Stomach (tissue), 9 donors: ENCODE measurements around the gene SFXN4. TPM values are rescaled to one million over a fixed set of nuclear protein-coding genes. Genes with fewer than 3 reads are reported as not detected.
"Not testable (repeated sequence)": the region's sequence is repeated elsewhere in the genome, so short reads cannot be mapped to it uniquely, and the experiment has no call there.

ENCODE experiments used
- DNase-seq, 2 donors: peaks; one replicate each; pipeline versions ENCODE4 v3.0.0 to v3.0.0-alpha.2; 2013 to 2019
- H3K27ac ChIP-seq, 5 donors: fragments of 200-600 bp in 4 of 5; sonication (generic) in 4 of 5; one replicate each; pipeline ENCODE4 v1.5.1; 2013 to 2019; ENCODE audit warnings: mild to moderate bottlenecking in 1 of 5, moderate library complexity in 1 of 5
- H3K27me3 ChIP-seq, 3 donors: fragments of 200-600 bp; sonication (generic); one replicate each; pipeline ENCODE4 v1.5.1; 2017 to 2019; ENCODE audit warnings: mixed run types in 1 of 3
- H3K36me3 ChIP-seq, 4 donors: fragments of 200-600 bp; sonication (generic); 1 replicate in 3 of 4; 2 replicates in 1 of 4; pipeline ENCODE4 v1.5.1; 2016 to 2019
- H3K4me1 ChIP-seq, 4 donors: fragments of 200-600 bp; sonication (generic); one replicate each; pipeline ENCODE4 v1.5.1; 2016 to 2019
- H3K4me3 ChIP-seq, 4 donors: fragments of 200-600 bp; sonication (generic) in 3 of 4; one replicate each; pipeline ENCODE4 v1.5.1; 2016 to 2019; ENCODE audit warnings: mild to moderate bottlenecking in 1 of 4
- H3K9me3 ChIP-seq, 4 donors: fragments of 200-600 bp; sonication (generic); one replicate each; pipeline ENCODE4 v1.5.1; 2016 to 2019
- EP300 ChIP-seq: sonication (generic); formaldehyde crosslinking; IDR thresholded peaks from one replicate; pipeline ENCODE4 v1.6.1; 2017; ENCODE audit warnings: antibody characterized with exemption
- POLR2A ChIP-seq, 4 donors: fragments of 450-650 bp; IDR thresholded peaks; one replicate each; pipeline ENCODE4 v1.6.1; 2016; ENCODE audit warnings: antibody characterized with exemption in 4 of 4, control low read depth in 2 of 4, mild to moderate bottlenecking in 1 of 4, moderate library complexity in 1 of 4
- POLR2AphosphoS5 ChIP-seq, 3 donors: sonication (generic); formaldehyde crosslinking; IDR thresholded peaks; one replicate each; pipeline ENCODE4 v1.6.1; 2016; ENCODE audit warnings: antibody characterized with exemption in 3 of 3
- WGBS, 5 donors: extraction: QIAGEN DNeasy Blood & Tissue Kit in 3 of 5; methylation state at CpG; one replicate each; pipeline versions ENCODE4 v1.1.5 to v1.1.7; 2013 to 2018; 5-methylcytosine and 5-hydroxymethylcytosine counted together
- intact Hi-C: fragments of 100-400 bp; cut with DNase I; formaldehyde crosslinking; loops from one replicate; pipeline ENCODE4 v1.15.1; 2023; ENCODE audit warnings: low total_unique reads
- polyA plus RNA-seq, 3 donors: library from polyadenylated mRNA; stranded (reverse); fragments of 200-250 nt; gene quantifications; one replicate each; pipeline ENCODE4 v1.2.3, GENCODE V29; 2013
- total RNA-seq, 5 donors: library from RNA; depleted of rRNA; stranded (reverse); fragments of >200 nt; gene quantifications; one replicate each; pipeline versions ENCODE4 v1.1.0 to v1.2.3, GENCODE V29; 2014 to 2016
- TF ChIP-seq, protein P1 (sequence below), 7 experiments: fragments of 450-650 bp in 4 of 7; fragments of 200-600 bp in 3 of 7; sonication (generic) in 3 of 7; IDR thresholded peaks; one replicate each; pipeline ENCODE4 v1.5.1; 2016 to 2019; ENCODE audit warnings: antibody characterized with exemption in 7 of 7, control low read depth in 2 of 7, mild to moderate bottlenecking in 1 of 7
- donor health status: healthy with polysubstance abuse.
- donor health status: Bipolar disorder and iron deficiency.
- donor health status: healthy.

The SFXN4 gene
- total and polyA plus RNA-seq, 8 donors: 2.7 to 72.7 (median 24.8) TPM

DNA sequence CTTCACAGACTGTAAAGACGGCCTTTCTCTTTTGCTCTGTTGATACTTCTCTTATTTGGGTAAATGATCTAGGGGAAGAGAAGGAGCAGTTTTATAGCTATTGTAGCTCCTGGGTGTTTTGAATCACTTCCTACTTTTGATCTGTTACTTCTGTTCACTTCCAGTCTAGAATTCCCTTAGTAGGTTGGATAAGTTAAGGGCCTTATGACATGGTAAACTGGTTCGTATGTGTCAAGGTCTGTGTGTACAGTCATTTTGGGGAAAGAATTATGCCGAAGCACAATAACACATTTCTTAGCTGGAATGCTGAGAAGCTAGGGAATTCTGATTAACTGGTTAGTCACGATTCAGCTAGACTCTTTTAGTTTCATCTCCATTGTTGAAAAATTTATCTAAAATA, 53.5 kb downstream of the SFXN4 start:
- no peaks in the 10 kb centered on the region for H3K27me3 ChIP-seq
- intact Hi-C loops: no loop called here
- peaks cover 36 to 85% (median 80%) of the 10 kb centered on the region in 4 donors for H3K36me3 ChIP-seq
- no peaks in the 10 kb centered on the region for H3K9me3 ChIP-seq
- WGBS, 5 donors: 81 to 94% (median 91%) methylated on average over 4 of the region's 4 CpGs
- no peak overlapping the region for H3K27ac ChIP-seq
- peaks cover 0 to 15% (median 5%) of the 10 kb centered on the region in 4 donors for H3K4me1 ChIP-seq
- no peak for DNase-seq
- TF ChIP-seq POLR2A (IDR thresholded peaks at IDR 0.05) (no peak), EP300 (no peak), POLR2AphosphoS5 (IDR thresholded peaks at IDR 0.05) (no peak)
- TF ChIP-seq, protein P1, sequence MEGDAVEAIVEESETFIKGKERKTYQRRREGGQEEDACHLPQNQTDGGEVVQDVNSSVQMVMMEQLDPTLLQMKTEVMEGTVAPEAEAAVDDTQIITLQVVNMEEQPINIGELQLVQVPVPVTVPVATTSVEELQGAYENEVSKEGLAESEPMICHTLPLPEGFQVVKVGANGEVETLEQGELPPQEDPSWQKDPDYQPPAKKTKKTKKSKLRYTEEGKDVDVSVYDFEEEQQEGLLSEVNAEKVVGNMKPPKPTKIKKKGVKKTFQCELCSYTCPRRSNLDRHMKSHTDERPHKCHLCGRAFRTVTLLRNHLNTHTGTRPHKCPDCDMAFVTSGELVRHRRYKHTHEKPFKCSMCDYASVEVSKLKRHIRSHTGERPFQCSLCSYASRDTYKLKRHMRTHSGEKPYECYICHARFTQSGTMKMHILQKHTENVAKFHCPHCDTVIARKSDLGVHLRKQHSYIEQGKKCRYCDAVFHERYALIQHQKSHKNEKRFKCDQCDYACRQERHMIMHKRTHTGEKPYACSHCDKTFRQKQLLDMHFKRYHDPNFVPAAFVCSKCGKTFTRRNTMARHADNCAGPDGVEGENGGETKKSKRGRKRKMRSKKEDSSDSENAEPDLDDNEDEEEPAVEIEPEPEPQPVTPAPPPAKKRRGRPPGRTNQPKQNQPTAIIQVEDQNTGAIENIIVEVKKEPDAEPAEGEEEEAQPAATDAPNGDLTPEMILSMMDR (IDR thresholded peaks at IDR 0.05): no peak
- H3K4me3 ChIP-seq: no peak overlapping the region

DNA sequence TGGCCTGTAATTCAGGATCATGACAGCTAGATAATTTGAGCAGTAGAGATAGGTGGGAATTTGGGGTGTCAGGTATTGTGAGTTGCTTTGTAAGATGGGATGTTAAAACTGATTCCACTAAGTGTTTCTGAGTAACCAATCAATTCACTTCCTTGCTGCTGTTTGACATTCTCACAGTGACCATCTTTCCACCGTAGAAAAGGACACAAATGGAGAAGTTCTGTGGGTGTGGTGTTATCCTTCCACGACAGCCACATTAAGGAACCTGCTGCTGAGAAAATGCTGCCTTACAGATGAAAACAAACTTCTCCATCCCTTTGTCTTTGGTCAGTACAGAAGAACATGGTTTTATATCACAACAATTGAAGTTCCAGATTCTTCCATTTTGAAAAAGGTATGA, 57.7 kb downstream of the SFXN4 start:
- H3K9me3 ChIP-seq, H3K4me3 ChIP-seq, H3K27ac ChIP-seq, intact Hi-C loops, H3K27me3 ChIP-seq, DNase-seq: not testable (repeated sequence)
- H3K4me1 ChIP-seq: peaks cover 11 to 20% (median 16%) of the 10 kb centered on the region in 4 donors
- WGBS, 5 donors: 79 to 89% (median 88%) methylated on average over 2 of the region's 2 CpGs
- H3K36me3 ChIP-seq: peaks cover 18 to 53% (median 51%) of the 10 kb centered on the region in 4 donors

DNA sequence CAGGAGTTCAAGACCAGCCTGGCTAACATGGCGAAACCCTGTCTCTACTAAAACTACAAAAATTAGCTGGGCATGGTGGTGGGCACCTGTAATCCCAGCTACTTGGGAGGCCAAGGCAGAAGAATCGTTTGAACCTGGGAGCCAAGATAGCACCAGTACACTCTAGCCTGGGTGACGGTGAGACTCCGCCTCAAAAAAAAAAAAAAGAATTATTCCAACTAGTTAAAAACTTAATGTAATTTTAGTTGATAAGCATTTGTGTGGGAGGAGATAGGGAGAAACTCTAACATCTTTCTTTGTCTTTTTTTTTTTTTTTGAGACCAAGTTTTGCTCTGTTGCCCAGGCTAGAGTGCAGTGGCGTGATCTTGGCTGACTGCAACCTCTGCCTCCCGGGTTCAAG, 58.4 kb downstream of the SFXN4 start:
- Histone ChIP-seq H3K36me3 (peaks cover 13 to 47% (median 44%) of the 10 kb centered on the region in 4 donors), H3K4me1 (peaks cover 11 to 20% (median 15%) of the 10 kb centered on the region in 4 donors)
- DNase-seq, H3K27ac ChIP-seq, H3K27me3 ChIP-seq, H3K4me3 ChIP-seq, intact Hi-C loops, H3K9me3 ChIP-seq: not testable (repeated sequence)
- 82 to 95% (median 90%) methylated on average over 6 of the region's 6 CpGs for WGBS, 5 donors

DNA sequence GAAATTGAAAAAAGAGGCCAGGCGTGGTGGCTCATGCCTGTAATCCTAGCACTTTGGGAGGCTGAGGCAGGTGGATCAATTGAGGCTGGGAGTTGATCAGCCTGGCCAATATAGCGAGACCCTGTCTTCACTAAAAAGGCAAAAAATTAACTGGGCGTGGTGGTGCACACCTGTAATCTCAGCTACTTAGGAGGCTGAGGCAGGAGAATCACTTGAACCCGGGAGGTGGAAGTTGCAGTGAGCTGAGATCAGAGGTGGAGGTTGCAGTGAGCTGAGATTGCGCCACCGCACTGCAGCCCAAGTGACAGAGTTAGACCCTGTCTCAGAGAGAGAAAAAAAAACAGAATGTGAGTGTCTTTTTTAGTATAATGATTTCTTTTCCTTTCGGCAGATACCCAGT, 59.6 kb downstream of the SFXN4 start:
- H3K4me1 ChIP-seq: peaks cover 11 to 29% (median 15%) of the 10 kb centered on the region in 4 donors
- H3K36me3 ChIP-seq: peaks cover 8 to 36% (median 33%) of the 10 kb centered on the region in 4 donors
- H3K4me3 ChIP-seq, H3K27me3 ChIP-seq, DNase-seq, H3K9me3 ChIP-seq, H3K27ac ChIP-seq, intact Hi-C loops: not testable (repeated sequence)
- 95 to 98% (median 97%) methylated on average over 7 of the region's 7 CpGs for WGBS, 5 donors

DNA sequence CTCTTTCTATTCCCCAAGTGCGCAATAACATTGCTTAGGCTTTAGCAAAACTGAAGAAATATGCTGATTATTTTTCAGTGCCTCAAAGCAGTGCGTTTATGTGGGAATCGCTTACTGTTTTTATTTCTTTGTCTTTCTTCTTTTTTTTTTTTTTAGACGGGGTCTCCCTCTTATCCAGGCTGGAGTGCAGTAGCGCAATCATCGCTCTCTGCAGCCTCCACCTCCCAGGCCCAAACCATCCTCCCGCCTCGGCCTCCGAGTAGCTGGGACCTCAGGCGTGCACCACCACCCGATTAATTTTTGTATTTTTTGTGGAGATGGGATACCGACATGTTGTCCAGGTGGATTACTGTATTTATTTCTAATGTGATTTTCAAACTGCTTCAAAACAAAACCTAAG, 60.4 kb downstream of the SFXN4 start:
- no peaks in the 10 kb centered on the region for H3K27me3 ChIP-seq
- peaks cover 8 to 28% (median 25%) of the 10 kb centered on the region in 4 donors for H3K36me3 ChIP-seq
- H3K4me3 ChIP-seq: peak overlapping the region; percentile 87 to 96 (median 91)
- WGBS, 5 donors: 88 to 91% (median 90%) methylated on average over 12 of the region's 12 CpGs
- TF ChIP-seq, protein P1 (IDR thresholded peaks at IDR 0.05): no peak
- TF ChIP-seq EP300 (no peak), POLR2AphosphoS5 (IDR thresholded peaks at IDR 0.05) (no peak)
- no peaks in the 10 kb centered on the region for H3K9me3 ChIP-seq
- H3K27ac ChIP-seq: no peak overlapping the region
- intact Hi-C loops: no loop called here
- H3K4me1 ChIP-seq: peaks cover 11 to 36% (median 15%) of the 10 kb centered on the region in 4 donors
- DNase-seq: no peak

DNA sequence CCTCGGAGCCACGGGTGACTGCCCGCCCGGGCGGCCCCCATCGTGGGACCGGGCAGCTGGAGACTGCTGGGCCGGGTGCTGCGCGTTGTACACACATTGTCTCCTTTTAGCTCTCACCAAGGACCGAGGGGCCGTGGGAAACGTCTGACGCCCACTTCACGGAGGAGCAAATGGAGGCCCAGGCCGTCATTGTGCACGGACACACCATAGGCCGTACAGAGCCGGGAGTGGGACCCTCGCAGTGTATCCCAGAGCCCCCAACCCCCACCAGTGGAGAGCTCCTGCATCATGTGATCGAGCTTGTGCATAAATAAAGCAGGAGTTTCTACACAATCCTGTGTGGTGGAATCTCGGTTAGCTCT, 60.9 kb downstream of the SFXN4 start:
- Histone ChIP-seq H3K36me3 (peaks cover 8 to 23% (median 20%) of the 10 kb centered on the region in 4 donors), H3K4me3 (peak overlapping the region; percentile 87 to 96 (median 91)), H3K27me3 (no peaks in the 10 kb centered on the region), H3K27ac (peak overlapping the region; percentile 26 to 95 (median 87)), H3K9me3 (no peaks in the 10 kb centered on the region), H3K4me1 (peaks cover 11 to 40% (median 15%) of the 10 kb centered on the region in 4 donors)
- TF ChIP-seq POLR2A (IDR thresholded peaks at IDR 0.05): no peak
- TF ChIP-seq, protein P1 (IDR thresholded peaks at IDR 0.05): no peak
- DNase-seq: peak in 1 of 2 donors; percentile 62
- intact Hi-C loops: no loop called here
- WGBS, 5 donors: 0 to 8% (median 1%) methylated on average over 6 to 22 of the region's 22 CpGs
